Immature natural killer cell (primary cell): Measurements from ENCODE around the gene CSTF3. TPM values are rescaled to one million over a fixed set of nuclear protein-coding genes. Genes with fewer than 3 reads are reported as not detected.
A peak's percentile ranks its signal among the peaks of the same experiment; 100 is the strongest.

ENCODE experiments used
- DNase-seq, 3 donors: peaks; one replicate each; pipeline ENCODE4 v3.0.0; 2022; ENCODE audit warnings: mixed read lengths in 1 of 3
- H3K27ac Mint-ChIP-seq, 6 donors: one replicate each; pipeline ENCODE4 v1.8.0; 2020; ENCODE audit warnings: mixed read lengths in 6 of 6, mild to moderate bottlenecking in 5 of 6, inconsistent platforms in 4 of 6, moderate library complexity in 3 of 6
- H3K27me3 Mint-ChIP-seq, 3 donors: one replicate each; pipeline ENCODE4 v1.8.0; 2020 to 2021; ENCODE audit warnings: low read depth in 3 of 3, mild to moderate bottlenecking in 3 of 3, mixed read lengths in 3 of 3, moderate library complexity in 3 of 3, inconsistent platforms in 1 of 3
- H3K36me3 Mint-ChIP-seq, 3 donors: one replicate each; pipeline ENCODE4 v1.8.0; 2020; ENCODE audit warnings: mixed read lengths in 3 of 3, inconsistent platforms in 2 of 3, mild to moderate bottlenecking in 2 of 3
- H3K4me1 Mint-ChIP-seq, 2 donors: one replicate each; pipeline ENCODE4 v1.8.0; 2020; ENCODE audit warnings: inconsistent platforms in 2 of 2, mild to moderate bottlenecking in 2 of 2, mixed read lengths in 2 of 2, moderate library complexity in 1 of 2
- H3K4me3 Mint-ChIP-seq, 5 donors: one replicate each; pipeline ENCODE4 v1.8.0; 2020; ENCODE audit warnings: mild to moderate bottlenecking in 5 of 5, mixed read lengths in 5 of 5, inconsistent platforms in 3 of 5, moderate library complexity in 3 of 5
- H3K9me3 Mint-ChIP-seq, 6 donors: one replicate each; pipeline ENCODE4 v1.8.0; 2020; ENCODE audit warnings: mild to moderate bottlenecking in 6 of 6, mixed read lengths in 6 of 6, inconsistent platforms in 4 of 6, moderate library complexity in 3 of 6
- polyA plus RNA-seq, 3 donors: library from polyadenylated mRNA; unstranded; fragments of 300-500 nt; fragmentation: Illumina TruSeq; gene quantifications; one replicate each; pipeline ENCODE4 v1.2.3, GENCODE V29; 2021

CSTF3 gene
- polyA plus RNA-seq, 3 donors from 2014 or later, result 9.2 to 10.3 (median 9.6) TPM

DNA sequence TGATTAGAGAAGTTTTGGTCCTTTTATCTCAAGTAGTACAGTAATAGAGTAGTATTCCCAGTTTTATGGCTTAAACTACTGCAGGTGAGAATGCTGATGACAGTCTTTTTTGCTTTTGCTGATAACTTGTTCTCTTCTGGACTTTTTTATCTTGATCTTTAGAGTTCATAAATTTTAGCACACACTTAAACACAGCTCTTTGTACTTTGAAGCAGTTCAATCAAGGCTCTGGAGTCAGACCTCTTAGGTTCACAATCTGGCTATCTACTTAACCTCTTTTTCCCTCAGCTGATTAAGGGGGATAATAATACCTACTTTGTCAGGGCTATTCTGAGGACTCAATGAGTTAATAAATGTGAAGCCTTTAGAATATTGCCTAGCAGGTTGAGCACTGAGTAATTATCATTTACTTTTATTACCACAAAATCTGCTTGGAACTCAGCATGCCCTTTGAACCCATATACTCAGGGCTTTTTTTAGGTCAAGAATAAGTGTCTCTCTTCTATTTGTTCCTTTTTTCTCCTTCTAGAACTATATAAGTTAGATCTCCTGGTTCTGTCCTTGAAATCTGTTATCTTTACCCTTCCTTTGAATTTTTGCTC, 51.9 kb downstream of the CSTF3 start:
- Mint-ChIP-seq H3K9me3 (peaks cover 0 to 1% (median 0%) of the 10 kb centered on the region in 6 donors), H3K27me3 (no peaks in the 10 kb centered on the region), H3K4me1 (no peaks in the 10 kb centered on the region), H3K27ac (no peak overlapping the region), H3K4me3 (no peak overlapping the region), H3K36me3 (peaks cover 0 to 22% (median 12%) of the 10 kb centered on the region in 3 donors)
- no peak for DNase-seq

DNA sequence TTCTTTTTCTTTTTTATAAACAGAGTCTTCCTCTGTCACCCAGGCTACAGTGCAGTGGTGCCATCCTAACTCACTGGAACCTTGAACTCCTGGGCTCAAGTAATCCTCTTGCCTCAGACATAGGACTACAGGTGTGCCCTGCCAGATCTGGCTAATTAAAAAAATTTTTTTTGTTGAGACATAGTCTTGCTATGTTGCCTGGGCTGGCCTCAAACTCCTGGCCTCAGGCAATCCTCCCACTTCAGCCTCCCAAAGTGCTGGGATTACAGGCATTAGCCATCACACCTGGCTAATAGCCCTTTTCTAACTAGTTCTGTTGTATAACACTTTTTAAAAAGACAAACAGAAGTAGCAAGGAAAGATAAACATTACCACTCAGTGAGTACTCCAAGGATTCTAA, 57.4 kb downstream of the CSTF3 start:
- Mint-ChIP-seq H3K4me3 (no peak overlapping the region), H3K27ac (no peak overlapping the region), H3K4me1 (no peaks in the 10 kb centered on the region), H3K9me3 (peaks cover 0 to 1% (median 0%) of the 10 kb centered on the region in 6 donors), H3K27me3 (no peaks in the 10 kb centered on the region), H3K36me3 (peaks cover 16 to 46% (median 43%) of the 10 kb centered on the region in 3 donors)
- no peak for DNase-seq

DNA sequence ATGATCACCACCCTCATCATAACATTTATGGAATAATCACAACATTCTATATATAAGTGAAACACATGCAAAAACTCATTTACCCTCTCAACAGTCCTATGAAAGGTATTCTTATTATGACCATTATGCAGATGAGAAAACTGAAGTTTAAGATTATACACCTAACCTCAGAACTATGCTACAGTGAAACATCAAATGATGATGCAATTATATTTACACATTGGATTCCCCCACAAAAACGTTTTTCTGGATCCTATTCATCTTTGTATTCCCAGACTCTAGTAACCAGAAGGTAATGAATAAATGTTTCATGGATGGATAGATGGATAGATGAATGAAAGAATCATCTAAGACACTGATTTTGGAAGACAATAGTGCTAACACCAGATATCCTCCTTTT, 67.1 kb downstream of the CSTF3 start:
- H3K27ac Mint-ChIP-seq, result no peak overlapping the region

DNA sequence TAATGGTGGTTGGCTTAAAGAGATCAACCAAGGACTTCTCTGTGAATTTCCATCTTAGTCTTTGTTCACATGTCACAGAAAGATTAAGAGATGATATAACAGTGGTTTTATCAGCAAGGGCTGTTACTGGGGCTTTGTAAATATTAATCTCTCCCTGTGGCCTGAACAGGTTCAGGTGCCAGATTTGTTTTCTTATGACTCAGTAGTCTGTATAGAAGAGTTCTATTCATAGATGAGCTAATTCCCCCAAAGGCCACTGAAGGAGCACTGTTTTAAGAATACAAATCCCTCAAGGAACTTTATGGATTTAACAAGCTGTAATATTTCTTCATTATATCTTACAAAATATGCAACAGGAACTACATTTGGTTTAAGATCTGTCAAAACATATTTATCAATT, 71.5 kb downstream of the CSTF3 start:
- Mint-ChIP-seq H3K4me1 (no peaks in the 10 kb centered on the region), H3K27me3 (no peaks in the 10 kb centered on the region), H3K4me3 (no peak overlapping the region), H3K9me3 (no peaks in the 10 kb centered on the region), H3K36me3 (peaks cover 24 to 40% (median 25%) of the 10 kb centered on the region in 3 donors), H3K27ac (no peak overlapping the region)
- no peak for DNase-seq

More for the DNA sequence above, 67.1 kb downstream of the CSTF3 start:
- Mint-ChIP-seq H3K4me1 (no peaks in the 10 kb centered on the region), H3K36me3 (peaks cover 36 to 47% (median 39%) of the 10 kb centered on the region in 3 donors), H3K4me3 (no peak overlapping the region), H3K9me3 (no peaks in the 10 kb centered on the region), H3K27me3 (no peaks in the 10 kb centered on the region)
- no peak for DNase-seq

DNA sequence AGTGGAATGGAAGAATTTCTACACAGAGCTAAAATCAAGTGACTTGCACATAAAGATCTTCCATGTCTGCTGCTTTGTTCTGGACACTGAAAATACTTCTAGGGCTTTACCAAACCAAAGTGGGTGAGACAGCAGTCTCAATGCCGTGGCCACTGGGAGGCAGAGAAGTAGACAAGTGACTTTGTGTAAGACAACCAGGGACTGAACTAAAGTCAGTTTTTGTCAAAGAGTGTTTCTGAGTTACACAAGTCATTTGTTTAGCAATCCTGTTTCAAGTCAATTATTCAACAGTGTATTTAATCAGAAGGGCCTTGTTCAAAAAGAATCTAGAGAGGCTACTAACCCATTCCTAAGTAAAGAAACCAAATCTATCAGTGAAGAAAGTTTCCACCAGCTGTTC, 75.3 kb downstream of the CSTF3 start:
- H3K36me3 Mint-ChIP-seq, result peaks cover 15 to 43% (median 25%) of the 10 kb centered on the region in 3 donors
- DNase-seq, result no peak
- H3K27me3 Mint-ChIP-seq, result no peaks in the 10 kb centered on the region
- H3K9me3 Mint-ChIP-seq, result no peaks in the 10 kb centered on the region
- peak overlapping the region in 2 of 6 donors; percentile 34 to 57 for H3K27ac Mint-ChIP-seq
- H3K4me3 Mint-ChIP-seq, result no peak overlapping the region
- H3K4me1 Mint-ChIP-seq, result no peaks in the 10 kb centered on the region

DNA sequence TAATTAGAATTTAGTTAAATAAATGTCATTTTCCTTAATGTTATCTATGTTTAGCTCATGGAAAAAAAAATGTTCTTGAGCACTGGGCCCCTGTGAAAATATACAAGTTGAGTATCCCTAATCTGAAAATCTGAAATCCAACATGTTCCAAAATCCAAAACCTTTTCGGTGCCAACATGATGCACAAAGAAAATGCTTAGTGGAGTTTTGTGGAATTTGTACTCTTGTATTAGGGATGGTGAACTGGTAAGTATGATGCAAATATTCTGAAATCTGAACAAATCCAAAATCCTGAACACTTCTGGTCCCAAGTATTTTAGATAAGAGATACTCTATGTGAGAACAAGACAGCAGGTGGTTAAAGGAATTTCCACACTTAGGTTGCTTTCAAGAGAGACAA, 77.4 kb downstream of the CSTF3 start:
- no peak for DNase-seq
- no peaks in the 10 kb centered on the region for H3K9me3 Mint-ChIP-seq
- H3K4me1 Mint-ChIP-seq, result no peaks in the 10 kb centered on the region
- peaks cover 10 to 37% (median 16%) of the 10 kb centered on the region in 3 donors for H3K36me3 Mint-ChIP-seq
- no peak overlapping the region for H3K27ac Mint-ChIP-seq
- no peaks in the 10 kb centered on the region for H3K27me3 Mint-ChIP-seq
- no peak overlapping the region for H3K4me3 Mint-ChIP-seq

DNA sequence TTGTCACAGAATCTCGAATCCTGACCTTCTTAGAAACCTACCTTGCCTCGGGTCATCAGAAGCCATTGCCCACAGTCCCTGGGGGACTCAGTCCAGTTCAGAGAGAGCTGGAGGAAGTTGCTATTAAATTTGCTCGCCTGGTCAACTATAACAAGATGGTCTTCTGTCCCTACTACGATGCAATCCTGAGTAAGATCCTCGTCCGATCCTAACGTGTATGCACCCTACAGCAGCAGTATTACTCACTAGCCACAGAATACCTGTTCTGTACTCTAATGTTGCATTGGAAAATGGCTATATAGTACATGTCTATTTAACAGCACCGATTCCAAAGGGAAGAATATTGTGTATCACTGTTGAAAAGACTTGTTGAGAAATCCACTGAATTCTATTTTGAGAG, 88.8 kb downstream of the CSTF3 start:
- Mint-ChIP-seq H3K4me3 (no peak overlapping the region), H3K9me3 (no peaks in the 10 kb centered on the region), H3K36me3 (peaks cover 23 to 48% (median 32%) of the 10 kb centered on the region in 3 donors), H3K27me3 (no peaks in the 10 kb centered on the region), H3K27ac (no peak overlapping the region), H3K4me1 (no peaks in the 10 kb centered on the region)
- DNase-seq, result no peak

DNA sequence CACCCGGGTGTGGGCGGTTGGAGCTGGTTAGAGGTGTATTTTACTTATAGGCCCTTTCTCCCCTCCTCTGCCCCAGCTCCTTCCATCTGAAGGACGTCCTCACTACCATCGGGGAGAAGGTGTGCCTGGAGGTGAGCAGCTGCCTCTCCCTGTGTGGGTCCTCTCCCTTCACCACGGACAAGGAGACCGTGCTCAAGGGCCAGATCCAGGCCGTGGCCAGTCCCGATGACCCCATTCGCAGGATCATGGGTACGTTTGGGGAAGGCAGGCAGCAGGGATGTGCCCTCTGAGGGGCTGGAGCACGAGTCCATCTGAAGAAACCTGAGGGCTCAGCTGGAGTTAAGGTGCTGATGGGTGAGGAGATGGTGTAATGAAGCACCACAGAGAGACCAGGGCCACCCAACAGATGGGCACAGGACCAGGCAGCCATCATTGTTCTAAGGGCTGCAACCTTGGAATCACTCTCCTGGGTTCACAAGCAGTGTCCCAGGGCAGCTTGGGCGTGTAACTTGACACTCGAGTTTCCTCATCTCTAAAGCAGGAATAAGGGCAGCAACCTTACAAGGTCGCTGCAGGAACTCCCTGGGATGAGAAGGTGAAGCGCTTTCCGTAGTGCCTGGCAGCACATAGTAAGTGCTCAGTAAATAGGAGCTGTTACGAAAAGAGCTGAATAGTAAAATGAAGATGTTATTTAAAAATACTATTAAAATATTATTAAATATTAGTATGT, 92.5 kb downstream of the CSTF3 start:
- Mint-ChIP-seq H3K36me3 (peaks cover 15 to 36% (median 17%) of the 10 kb centered on the region in 3 donors), H3K27ac (no peak overlapping the region), H3K9me3 (no peaks in the 10 kb centered on the region), H3K27me3 (no peaks in the 10 kb centered on the region), H3K4me1 (peaks cover 11 to 15% of the 10 kb centered on the region in 2 donors), H3K4me3 (no peak overlapping the region)
- DNase-seq, result no peak

DNA sequence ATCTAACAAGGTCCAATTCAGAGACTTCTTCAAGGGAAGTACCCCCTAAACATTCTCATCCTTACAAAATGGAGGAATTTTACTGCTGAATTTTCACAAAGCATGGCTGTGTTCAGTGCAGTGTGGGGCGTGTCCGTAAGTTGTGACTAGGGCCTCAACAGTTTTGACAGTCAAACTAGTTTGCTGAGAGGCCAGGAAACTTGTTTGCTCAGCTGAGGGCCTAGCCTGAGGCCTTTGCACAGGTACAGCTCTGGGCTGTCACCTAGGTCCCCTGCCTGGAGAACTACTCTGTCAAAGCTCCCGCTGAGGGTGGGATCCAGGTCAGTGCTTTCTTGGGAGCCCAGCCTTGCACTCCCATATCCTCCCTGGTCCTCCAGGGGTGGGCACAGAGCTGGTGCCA, 94.0 kb downstream of the CSTF3 start:
- H3K36me3 Mint-ChIP-seq, result peaks cover 7 to 26% (median 11%) of the 10 kb centered on the region in 3 donors
- peaks cover 20 to 24% of the 10 kb centered on the region in 2 donors for H3K4me1 Mint-ChIP-seq

DNA sequence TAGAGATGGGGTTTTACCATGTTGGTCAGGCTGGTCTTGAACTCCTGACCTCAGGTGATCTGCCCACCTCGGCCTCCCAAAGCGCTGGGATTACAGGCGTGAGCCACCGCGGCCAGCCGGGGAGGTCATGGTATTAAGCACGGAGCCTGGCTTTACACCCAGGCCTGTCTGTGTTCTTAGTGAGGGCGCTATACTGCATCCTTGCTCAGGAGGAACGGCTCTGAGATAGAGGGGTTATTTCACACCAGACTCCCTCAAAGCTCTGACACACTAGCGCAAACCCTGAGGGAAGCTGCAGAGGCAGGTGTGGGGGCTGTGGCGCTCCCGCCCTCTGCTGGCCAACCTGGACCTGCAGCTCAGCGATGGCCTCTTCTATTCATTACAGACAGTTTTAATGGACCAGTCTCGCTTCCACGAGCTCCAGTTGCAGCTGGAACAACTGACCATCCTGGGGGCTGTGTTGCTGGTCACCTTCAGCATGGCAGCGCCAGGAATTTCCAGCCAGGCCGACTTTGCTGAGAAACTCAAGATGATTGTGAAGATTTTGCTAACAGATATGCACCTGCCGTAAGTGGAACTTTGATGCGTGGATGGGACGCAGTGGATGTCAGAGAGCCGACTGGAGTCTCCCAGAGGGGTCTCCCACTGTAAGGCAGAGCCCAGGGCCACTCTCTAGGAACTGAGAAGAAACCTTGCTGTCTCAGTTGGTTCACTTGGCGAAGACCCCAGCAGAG, 95.7 kb downstream of the CSTF3 start:
- Mint-ChIP-seq H3K4me3 (no peak overlapping the region), H3K27ac (no peak overlapping the region), H3K27me3 (peaks cover 0 to 2% (median 0%) of the 10 kb centered on the region in 3 donors), H3K36me3 (peaks cover 5 to 29% (median 10%) of the 10 kb centered on the region in 3 donors), H3K9me3 (no peaks in the 10 kb centered on the region), H3K4me1 (peaks cover 20 to 24% of the 10 kb centered on the region in 2 donors)
- DNase-seq, result peak; percentile 52 to 63 (median 53)

More for the DNA sequence above, 94.0 kb downstream of the CSTF3 start:
- no peak overlapping the region for H3K27ac Mint-ChIP-seq
- no peaks in the 10 kb centered on the region for H3K9me3 Mint-ChIP-seq
- no peak for DNase-seq
- H3K27me3 Mint-ChIP-seq, result peaks cover 0 to 2% (median 0%) of the 10 kb centered on the region in 3 donors
- no peak overlapping the region for H3K4me3 Mint-ChIP-seq

DNA sequence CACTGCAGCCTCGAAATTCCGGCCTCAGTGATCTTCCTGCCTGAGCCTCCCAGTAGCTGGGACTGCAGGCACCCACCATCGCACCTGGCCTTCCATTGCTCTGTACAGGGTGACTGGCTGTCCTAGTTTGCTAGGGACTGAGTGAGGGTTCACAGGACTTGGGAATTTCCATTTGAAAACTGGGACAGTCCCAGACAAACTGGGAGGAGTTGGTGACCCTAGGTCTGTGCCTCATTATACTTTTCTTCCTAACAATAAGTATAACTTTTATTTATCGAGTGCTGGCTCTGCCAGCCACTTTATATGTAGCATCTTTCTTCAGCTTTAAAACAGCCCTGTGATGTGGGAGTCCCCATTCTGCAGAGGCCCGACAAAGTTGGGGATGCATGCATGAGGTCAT, 96.4 kb downstream of the CSTF3 start:
- H3K9me3 Mint-ChIP-seq, result no peaks in the 10 kb centered on the region
- no peak for DNase-seq
- H3K4me3 Mint-ChIP-seq, result no peak overlapping the region
- peaks cover 23 to 24% of the 10 kb centered on the region in 2 donors for H3K4me1 Mint-ChIP-seq
- peaks cover 5 to 32% (median 10%) of the 10 kb centered on the region in 3 donors for H3K36me3 Mint-ChIP-seq
- H3K27me3 Mint-ChIP-seq, result peaks cover 0 to 2% (median 0%) of the 10 kb centered on the region in 3 donors
- H3K27ac Mint-ChIP-seq, result peak overlapping the region in 2 of 6 donors; percentile 26 to 68

DNA sequence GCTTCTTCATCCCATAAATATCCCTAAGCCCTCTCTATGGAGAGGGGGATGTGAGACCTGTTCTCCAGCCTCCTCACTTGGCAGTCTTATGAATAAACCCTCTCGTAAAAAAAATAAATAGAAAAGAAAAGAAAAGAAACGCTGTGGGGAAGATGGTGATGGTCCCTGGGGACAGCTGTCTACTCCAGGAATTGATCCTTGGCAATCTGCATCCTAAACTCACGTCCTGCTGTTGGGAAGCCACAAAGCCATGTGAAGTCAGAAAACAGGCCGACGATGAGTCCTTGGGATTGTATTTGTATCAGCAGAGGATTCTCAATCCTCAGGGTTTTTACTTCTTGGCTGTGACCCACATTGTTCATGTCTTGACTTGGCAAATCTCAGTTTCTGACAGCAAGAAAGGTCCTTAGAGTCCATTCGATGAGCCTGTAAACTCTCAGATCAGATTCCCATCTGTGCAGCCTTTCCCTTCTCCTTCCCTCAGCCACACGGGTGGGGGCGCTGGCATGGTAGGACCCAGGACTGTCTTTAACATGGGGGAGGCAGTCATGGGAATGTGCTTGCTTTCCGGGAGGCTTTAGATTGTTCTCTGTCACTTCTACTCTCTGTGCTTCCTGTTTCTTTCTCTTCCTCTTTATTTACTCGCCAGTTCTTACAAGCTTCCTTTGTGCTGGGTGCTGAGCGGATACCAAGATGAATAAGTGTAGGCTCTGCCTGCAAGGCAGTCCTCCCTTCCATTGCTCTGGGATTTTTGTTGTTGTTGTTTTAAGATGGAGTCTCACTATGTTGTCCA, 97.1 kb downstream of the CSTF3 start:
- H3K27me3 Mint-ChIP-seq, result peaks cover 0 to 2% (median 0%) of the 10 kb centered on the region in 3 donors
- H3K9me3 Mint-ChIP-seq, result no peaks in the 10 kb centered on the region
- peak overlapping the region in 2 of 5 donors; percentile 2 to 11 for H3K4me3 Mint-ChIP-seq
- H3K36me3 Mint-ChIP-seq, result peaks cover 9 to 35% (median 14%) of the 10 kb centered on the region in 3 donors
- H3K27ac Mint-ChIP-seq, result peak overlapping the region in 5 of 6 donors; percentile 12 to 68 (median 43)
- H3K4me1 Mint-ChIP-seq, result peaks cover 23 to 24% of the 10 kb centered on the region in 2 donors
- no peak for DNase-seq

DNA sequence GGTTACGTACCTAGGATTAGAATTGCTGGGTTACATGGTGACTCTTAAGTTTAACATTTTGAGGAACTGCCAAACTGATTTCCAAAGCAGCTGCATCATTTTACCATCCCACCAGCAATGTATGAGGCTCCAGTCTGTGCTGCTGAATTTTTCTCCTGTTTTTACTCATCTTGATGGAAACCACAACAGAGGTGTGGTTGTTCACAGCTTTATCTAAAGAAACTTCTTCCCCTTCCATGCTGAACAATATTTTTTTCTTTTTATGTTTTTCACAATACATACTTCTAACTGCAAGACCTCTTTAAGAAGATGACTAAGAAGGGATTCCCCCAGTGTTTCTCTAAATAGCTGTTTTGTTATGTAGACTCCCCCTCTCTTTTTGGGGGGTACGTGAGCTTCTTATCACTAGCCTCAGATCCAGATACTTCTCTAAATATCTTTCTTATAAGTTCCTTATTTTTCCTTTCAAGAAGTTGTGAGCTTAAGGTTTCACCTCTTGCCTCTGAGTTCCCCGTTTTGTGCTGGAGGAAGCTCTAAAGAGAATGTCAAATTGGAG, 97.9 kb downstream of the CSTF3 start:
- Mint-ChIP-seq H3K4me3 (peak overlapping the region in 1 of 5 donors; percentile 0), H3K36me3 (peaks cover 13 to 42% (median 19%) of the 10 kb centered on the region in 3 donors), H3K27ac (peak overlapping the region; percentile 8 to 89 (median 34)), H3K27me3 (peaks cover 0 to 2% (median 0%) of the 10 kb centered on the region in 3 donors), H3K4me1 (peaks cover 23 to 24% of the 10 kb centered on the region in 2 donors), H3K9me3 (no peaks in the 10 kb centered on the region)
- no peak for DNase-seq
